GM23248 (cell line): ENCODE data around the gene DES.

ENCODE experiments used
- EZH2 ChIP-seq: fragments of 200-600 bp; sonication (generic); IDR thresholded peaks from 2 replicates; pipeline ENCODE4 v1.6.1; 2018; ENCODE audit warnings: antibody characterized with exemption, mild to moderate bottlenecking; ENCODE audit not compliant: insufficient read depth, poor library complexity, severe bottlenecking
- EZH2phosphoT487 ChIP-seq: fragments of 200-600 bp; sonication (generic); IDR thresholded peaks from 2 replicates; pipeline ENCODE4 v1.6.1; 2018; ENCODE audit warnings: antibody characterized with exemption, moderate library complexity, mild to moderate bottlenecking, low read depth; ENCODE audit not compliant: insufficient read depth

GRCh38 chr2:219434468-219434717 is 16.2 kb downstream of the DES start:
- TF ChIP-seq EZH2phosphoT487 (no peak), EZH2 (no peak)
